ENCODE results near the gene UQCRC2.

GRCh38 chr16:21963887-21964286 lies 10.7 kb downstream of the UQCRC2 start:
- TF ChIP-seq CTCF (IDR thresholded peaks at IDR 0.05) (no peak), POLR2A (IDR thresholded peaks at IDR 0.05) (no peak)
